Pancreas (tissue), 10 donors: ENCODE results near the gene C16orf96. TPM values are rescaled to one million over a fixed set of nuclear protein-coding genes. Genes with fewer than 3 reads are reported as not detected.

Source experiments
- ATAC-seq, 4 donors: fragments of 200-7000 bp; cut with Tn5 transposase; one replicate each; pipeline versions ENCODE4 v1.8.0 to v1.9.1; 2020; ENCODE audit warnings: mild to moderate bottlenecking in 4 of 4, moderate library complexity in 4 of 4
- DNase-seq, 6 donors: peaks; one replicate each; pipeline ENCODE4 v3.0.0-alpha.2; 2020
- FAIRE-seq: peaks from 2 replicates; lab custom pipeline; 2012; peaks lifted over from hg19 to GRCh38; lab: Jason Lieb, UNC
- H3K27ac ChIP-seq, 4 donors: fragments of 200-600 bp; sonication (generic); 1 replicate in 3 of 4; 2 replicates in 1 of 4; pipeline versions ENCODE4 v1.5.0 to v1.8.0; 2020
- H3K27me3 ChIP-seq, 4 donors: fragments of 200-600 bp; one replicate each; pipeline ENCODE4 v1.8.0; 2021
- H3K36me3 ChIP-seq, 3 donors: fragments of 200-600 bp; sonication (generic) in 1 of 3; one replicate each; pipeline versions ENCODE4 v1.5.0 to v1.8.0; 2020 to 2021
- H3K4me1 ChIP-seq, 3 donors: fragments of 200-600 bp; one replicate each; pipeline ENCODE4 v1.8.0; 2021
- H3K4me3 ChIP-seq, 4 donors: fragments of 200-600 bp; sonication (generic) in 2 of 4; one replicate each; pipeline versions ENCODE4 v1.5.0 to v1.8.0; 2020 to 2021
- H3K9me3 ChIP-seq, 4 donors: fragments of 200-600 bp; one replicate each; pipeline ENCODE4 v1.8.0; 2021
- WGBS, 2 donors: extraction: QIAGEN DNeasy Blood & Tissue Kit; methylation state at CpG; one replicate each; pipeline ENCODE4 v1.1.7; 2013; 5-methylcytosine and 5-hydroxymethylcytosine counted together
- intact Hi-C, 3 donors: fragments of 100-400 bp; cut with DNase I; formaldehyde crosslinking; loops; one replicate each; pipeline versions ENCODE4 v1.11.1 to v1.14.2; 2022
- polyA plus RNA-seq, 2 donors: library from polyadenylated mRNA; stranded (reverse); fragments of 200-250 nt; gene quantifications; one replicate each; pipeline ENCODE4 v1.2.3, GENCODE V29; 2013
- total RNA-seq, 6 donors: library from RNA; stranded (reverse); fragmentation: NEBNext Ultra II Directional in 4 of 6; extraction: Animal tissue kit (Norgen Biotek cat#: 25700) in 4 of 6; gene quantifications; one replicate each; pipeline versions ENCODE4 v1.2.1 to v1.2.4, GENCODE V29; 2021 to 2023
- TF ChIP-seq, protein P1 (sequence below), 4 donors: fragments of 200-600 bp; sonication (generic) in 3 of 4; IDR thresholded peaks; one replicate each; pipeline versions ENCODE4 v1.5.0 to v1.8.0; 2021; ENCODE audit warnings: antibody characterized with exemption in 4 of 4
- donor health status: healthy with polysubstance abuse.
- donor health status: DM: no; HTN: no; CAD: no; lungs with moderate emphysema.
- donor health status: DM: no; HTN: no; CAD: no.
- donor health status: control.
- donor health status: control.
- donor health status: Bipolar disorder and iron deficiency.
- donor health status: DM: yes; HTN: yes; CAD: no.
- donor health status: DM: no; HTN: no; CAD: no.
- donor health status: DM: no; HTN: no; CAD: no.
- donor health status: DM: yes; HTN: yes; CAD: no.

C16orf96 gene
- total and polyA plus RNA-seq, 8 donors = 0.28 to 0.47 (median 0.31) TPM

- peak within 1 kb of the TSS; percentile 92 to 97 (median 94) for H3K27ac ChIP-seq
- FAIRE-seq = no peak
These were observed 68.1 kb downstream of the C16orf96 start, which contains the start of gene MGRN1 for GRCh38 chr16:4624015-4624826. Gene MGRN1 (plus strand): TSS chr16:4624826. CDS start chr16:4624961, 135 bp downstream.

GRCh38 chr16:4624827-4625559 is 68.9 kb downstream of the C16orf96 start:
- peak in 5 of 6 donors; percentile 57 to 87 (median 67) for DNase-seq
- FAIRE-seq = no peak
- WGBS, 2 donors = 0% methylated on average over 41 to 80 of the region's 80 CpGs
- H3K27me3 ChIP-seq = no peaks in the 10 kb centered on the region
- intact Hi-C loops = no loop called here
- peaks cover 8 to 19% (median 10%) of the 10 kb centered on the region in 3 donors for H3K4me1 ChIP-seq
- H3K36me3 ChIP-seq = no peaks in the 10 kb centered on the region
- H3K4me3 ChIP-seq = peak overlapping the region; percentile 87 to 99 (median 98)
- TF ChIP-seq, protein P1, sequence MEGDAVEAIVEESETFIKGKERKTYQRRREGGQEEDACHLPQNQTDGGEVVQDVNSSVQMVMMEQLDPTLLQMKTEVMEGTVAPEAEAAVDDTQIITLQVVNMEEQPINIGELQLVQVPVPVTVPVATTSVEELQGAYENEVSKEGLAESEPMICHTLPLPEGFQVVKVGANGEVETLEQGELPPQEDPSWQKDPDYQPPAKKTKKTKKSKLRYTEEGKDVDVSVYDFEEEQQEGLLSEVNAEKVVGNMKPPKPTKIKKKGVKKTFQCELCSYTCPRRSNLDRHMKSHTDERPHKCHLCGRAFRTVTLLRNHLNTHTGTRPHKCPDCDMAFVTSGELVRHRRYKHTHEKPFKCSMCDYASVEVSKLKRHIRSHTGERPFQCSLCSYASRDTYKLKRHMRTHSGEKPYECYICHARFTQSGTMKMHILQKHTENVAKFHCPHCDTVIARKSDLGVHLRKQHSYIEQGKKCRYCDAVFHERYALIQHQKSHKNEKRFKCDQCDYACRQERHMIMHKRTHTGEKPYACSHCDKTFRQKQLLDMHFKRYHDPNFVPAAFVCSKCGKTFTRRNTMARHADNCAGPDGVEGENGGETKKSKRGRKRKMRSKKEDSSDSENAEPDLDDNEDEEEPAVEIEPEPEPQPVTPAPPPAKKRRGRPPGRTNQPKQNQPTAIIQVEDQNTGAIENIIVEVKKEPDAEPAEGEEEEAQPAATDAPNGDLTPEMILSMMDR (IDR thresholded peaks at IDR 0.05) = no peak
- no peaks in the 10 kb centered on the region for H3K9me3 ChIP-seq
- peak overlapping the region; percentile 92 to 97 (median 94) for H3K27ac ChIP-seq
- peak; percentile 25 to 56 (median 32) for ATAC-seq

More at GRCh38 chr16:4624015-4624826, 68.1 kb downstream of the C16orf96 start, which contains the start of gene MGRN1:
- no peaks in the 10 kb centered on the region for H3K9me3 ChIP-seq
- TF ChIP-seq, protein P1 (IDR thresholded peaks at IDR 0.05) = peak; percentile 70 to 89 (median 84)
- H3K4me3 ChIP-seq = peak within 1 kb of the TSS; percentile 87 to 99 (median 98)
- intact Hi-C loops = no loop called here
- WGBS, 2 donors = 6 to 7% methylated on average over 35 to 42 of the region's 42 CpGs
- ATAC-seq = peak; percentile 93 to 97 (median 96)
- peaks cover 8 to 19% (median 10%) of the 10 kb centered on the region in 3 donors for H3K4me1 ChIP-seq
- H3K36me3 ChIP-seq = no peaks in the 10 kb centered on the region
- DNase-seq = peak; percentile 95 to 98 (median 96)
- no peaks in the 10 kb centered on the region for H3K27me3 ChIP-seq

DNA sequence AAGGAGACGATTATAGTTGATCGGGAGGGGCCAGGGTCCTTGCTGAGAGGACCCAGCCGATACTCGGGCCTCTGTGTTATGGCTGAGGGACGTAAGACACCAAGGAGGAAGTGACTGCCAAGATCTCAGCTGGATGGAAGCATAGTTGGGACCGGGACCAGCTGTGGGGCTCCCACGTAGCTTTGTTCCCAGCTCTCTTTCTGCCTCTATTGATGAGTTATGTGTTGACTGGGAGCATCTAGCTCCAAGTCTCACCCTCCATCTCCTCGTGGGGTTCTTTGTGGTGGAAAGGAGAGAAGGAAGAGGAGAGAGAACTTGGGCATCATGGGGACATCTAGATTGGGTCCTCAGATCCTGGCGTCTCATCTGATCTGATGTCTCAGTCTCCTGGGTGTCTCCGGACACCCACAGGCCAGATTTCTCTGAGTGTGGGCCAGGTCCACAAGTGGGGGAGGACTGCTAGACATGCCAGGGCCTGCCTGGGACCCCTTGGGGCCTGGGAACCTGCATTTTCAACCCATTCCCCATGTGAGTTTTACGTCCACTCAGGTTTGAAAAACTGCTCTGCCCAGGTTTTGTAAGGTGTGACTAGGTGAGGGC is 69.5 kb downstream of the C16orf96 start:
- H3K27ac ChIP-seq = peak overlapping the region; percentile 92 to 97 (median 94)
- intact Hi-C loops = no loop called here
- H3K27me3 ChIP-seq = no peaks in the 10 kb centered on the region
- H3K4me1 ChIP-seq = peaks cover 8 to 19% (median 10%) of the 10 kb centered on the region in 3 donors
- no peaks in the 10 kb centered on the region for H3K36me3 ChIP-seq
- ATAC-seq (peak; percentile 26 to 35 (median 32)), FAIRE-seq (no peak), DNase-seq (peak in 1 of 6 donors; percentile 54)
- H3K9me3 ChIP-seq = no peaks in the 10 kb centered on the region
- H3K4me3 ChIP-seq = peak overlapping the region; percentile 87 to 99 (median 98)
- 4 to 6% methylated on average over 11 of the region's 11 CpGs for WGBS, 2 donors
- TF ChIP-seq, protein P1 (IDR thresholded peaks at IDR 0.05) = no peak

DNA sequence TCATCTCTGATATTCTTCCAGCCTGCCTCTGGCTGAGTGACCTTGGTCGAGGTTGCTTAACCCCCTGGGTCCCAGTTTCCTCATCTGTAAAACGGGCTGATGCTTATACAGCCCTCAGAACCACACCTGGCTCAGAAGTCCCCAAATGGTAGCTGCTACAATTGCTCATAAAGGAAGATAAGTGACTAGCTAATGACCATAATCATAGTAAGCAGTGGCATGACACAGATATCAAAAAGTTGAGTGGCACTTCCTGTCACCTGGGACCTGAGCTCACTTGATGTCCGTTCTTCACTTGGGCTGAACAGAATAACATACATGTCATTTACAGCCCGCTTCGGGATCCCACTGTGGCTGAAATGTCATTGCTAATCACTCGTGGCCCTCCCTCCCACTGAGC is 70.3 kb downstream of the C16orf96 start:
- H3K4me1 ChIP-seq = peaks cover 8 to 19% (median 10%) of the 10 kb centered on the region in 3 donors
- H3K9me3 ChIP-seq = no peaks in the 10 kb centered on the region
- intact Hi-C loops = no loop called here
- no peak for ATAC-seq
- DNase-seq = no peak
- no peak for FAIRE-seq
- no peaks in the 10 kb centered on the region for H3K36me3 ChIP-seq
- H3K27ac ChIP-seq = peak overlapping the region in 1 of 4 donors; percentile 18
- 41 to 47% methylated on average over 6 of the region's 6 CpGs for WGBS, 2 donors
- no peaks in the 10 kb centered on the region for H3K27me3 ChIP-seq
- peak overlapping the region in 2 of 4 donors; percentile 99 for H3K4me3 ChIP-seq
- TF ChIP-seq, protein P1 (IDR thresholded peaks at IDR 0.05) = no peak
